A549 (cell line): ENCODE measurements around the gene IRAK1. TPM values are rescaled to one million over a fixed set of nuclear protein-coding genes. Genes with fewer than 3 reads are reported as not detected.

ENCODE experiments used
- ATAC-seq, 2 experiments: fragments of 200-7000 bp in 1 of 2; fragments of >200 bp in 1 of 2; cut with Nextera tagmentation in 1 of 2; cut with Tn5 transposase in 1 of 2; 3 replicates each; pipeline versions ENCODE4 v1.8.0 to v1.9.1; 2018 to 2020; ENCODE audit warnings: mild to moderate bottlenecking in 1 of 2, moderate library complexity in 1 of 2
- CTCF ChIA-PET: fragments of 300-600 bp; sonication (Branson Sonifier 250); formaldehyde crosslinking; extraction: SDS; loops from one replicate; lab custom pipeline; 2021; ENCODE audit warnings: antibody characterized with exemption, inconsistent platforms; lab: Yijun Ruan, JAX
- POLR2A ChIA-PET: fragments of 350-600 bp; formaldehyde crosslinking; extraction: SDS; loops from one replicate; lab custom pipeline; 2021; ENCODE audit warnings: antibody characterized with exemption, inconsistent platforms; lab: Yijun Ruan, JAX
- DNase-seq, 2 experiments: peaks; one replicate each; pipeline versions ENCODE4 v3.0.0 to v3.0.0-alpha.2; 2011 to 2016; ENCODE audit warnings: low read depth in 1 of 2, low spot score in 1 of 2
- FAIRE-seq: peaks from 2 replicates; lab custom pipeline; 2011; peaks lifted over from hg19 to GRCh38; lab: Jason Lieb, UNC
- H3K27ac ChIP-seq, 2 experiments: fragments of >200 bp; sonication (Bioruptor Twin); formaldehyde crosslinking; 3 replicates each; pipeline ENCODE4 v1.5.1; 2016 to 2017
- H3K4me1 ChIP-seq: fragments of >200 bp; sonication (Bioruptor Twin); formaldehyde crosslinking; 3 replicates; pipeline ENCODE4 v1.6.1; 2016
- H3K4me2 ChIP-seq: fragments of >200 bp; sonication (Bioruptor Twin); formaldehyde crosslinking; 3 replicates; pipeline ENCODE4 v1.6.1; 2016
- H3K4me3 ChIP-seq: fragments of >200 bp; sonication (Bioruptor Twin); formaldehyde crosslinking; 3 replicates; pipeline ENCODE4 v1.5.1; 2016
- H3K9me3 ChIP-seq: fragments of >200 bp; sonication (Bioruptor Twin); formaldehyde crosslinking; 3 replicates; pipeline ENCODE4 v1.6.1; 2016
- CBX2 ChIP-seq: fragments of 200-600 bp; sonication (generic); IDR thresholded peaks from 2 replicates; pipeline ENCODE4 v1.6.1; 2016; ENCODE audit warnings: low read depth, mild to moderate bottlenecking, borderline replicate concordance
- CBX8 ChIP-seq: fragments of 200-600 bp; sonication (generic); IDR thresholded peaks from 2 replicates; pipeline ENCODE4 v1.6.1; 2016
- CHD4 ChIP-seq: fragments of 200-600 bp; sonication (generic); IDR thresholded peaks from 2 replicates; pipeline ENCODE4 v1.6.1; 2016; ENCODE audit warnings: antibody characterized with exemption, mild to moderate bottlenecking, borderline replicate concordance
- E2F6 ChIP-seq: IDR thresholded peaks from 2 replicates; pipeline ENCODE4 v1.6.1; 2012; ENCODE audit warnings: low read depth, borderline replicate concordance
- EHF ChIP-seq: fragments of 250-450 bp; sonication (Bioruptor Pico); IDR thresholded peaks from 2 replicates; pipeline ENCODE4 v1.5.0; 2020; ENCODE audit warnings: mild to moderate bottlenecking
- ELK1 ChIP-seq: fragments of 150-350 bp; IDR thresholded peaks from 2 replicates; pipeline ENCODE4 v1.6.1; 2014; ENCODE audit warnings: low read depth, mild to moderate bottlenecking, low read length
- ESRRA ChIP-seq: fragments of 150-350 bp; IDR thresholded peaks from 2 replicates; pipeline ENCODE4 v1.6.1; 2014; ENCODE audit warnings: mild to moderate bottlenecking, low read length, borderline replicate concordance
- GATA3 ChIP-seq: IDR thresholded peaks from 2 replicates; pipeline ENCODE4 v1.6.1; 2012; ENCODE audit warnings: borderline replicate concordance
- HES2 ChIP-seq: fragments of >200 bp; sonication (Bioruptor Twin); formaldehyde crosslinking; IDR thresholded peaks from 2 replicates; pipeline ENCODE4 v1.6.1; 2016
- HOXA7 ChIP-seq: fragments of 250-450 bp; sonication (Bioruptor Pico); IDR thresholded peaks from 2 replicates; pipeline ENCODE4 v1.5.0; 2020; ENCODE audit warnings: mild to moderate bottlenecking, moderate library complexity
- HOXB5 ChIP-seq: fragments of 250-450 bp; sonication (Bioruptor Pico); IDR thresholded peaks from 2 replicates; pipeline ENCODE4 v1.5.0; 2020; ENCODE audit warnings: mild to moderate bottlenecking, moderate library complexity
- JUN ChIP-seq, 2 experiments: fragments of >200 bp; sonication (Bioruptor Twin); formaldehyde crosslinking; IDR thresholded peaks; 2 replicates in 1 of 2; 3 replicates in 1 of 2; pipeline ENCODE4 v1.6.1; 2016 to 2017
- KDM1A ChIP-seq: fragments of 200-600 bp; sonication (generic); IDR thresholded peaks from 2 replicates; pipeline ENCODE4 v1.6.1; 2016; ENCODE audit warnings: low read depth, mild to moderate bottlenecking
- MAZ ChIP-seq: fragments of 150-350 bp; IDR thresholded peaks from 2 replicates; pipeline ENCODE4 v1.6.1; 2014; ENCODE audit warnings: antibody characterized with exemption, low read depth, low read length, borderline replicate concordance
- PBX3 ChIP-seq: IDR thresholded peaks from 2 replicates; pipeline ENCODE4 v1.6.1; 2012
- RFX5 ChIP-seq: fragments of 450-650 bp; IDR thresholded peaks from 2 replicates; pipeline ENCODE4 v1.7.1; 2014; ENCODE audit warnings: antibody characterized with exemption, mild to moderate bottlenecking, moderate library complexity
- RNF2 ChIP-seq: fragments of 200-600 bp; sonication (generic); IDR thresholded peaks from 2 replicates; pipeline ENCODE4 v1.6.1; 2016; ENCODE audit warnings: low read depth, mild to moderate bottlenecking, antibody characterized with exemption, moderate library complexity, borderline replicate concordance
- TFCP2L1 ChIP-seq: fragments of 250-450 bp; sonication (Bioruptor Pico); IDR thresholded peaks from 2 replicates; pipeline ENCODE4 v1.5.0; 2021; ENCODE audit warnings: mild to moderate bottlenecking
- ZC3H11A ChIP-seq: fragments of 450-650 bp; IDR thresholded peaks from 2 replicates; pipeline ENCODE4 v1.6.1; 2014; ENCODE audit warnings: antibody characterized with exemption, mild to moderate bottlenecking
- ZFP36 ChIP-seq: fragments of 450-650 bp; IDR thresholded peaks from 2 replicates; pipeline ENCODE4 v1.6.1; 2014; ENCODE audit warnings: borderline replicate concordance; ENCODE audit not compliant: partially characterized antibody
- ZNF302 ChIP-seq: fragments of 250-450 bp; sonication (Bioruptor Pico); IDR thresholded peaks from 2 replicates; pipeline ENCODE4 v1.9.0; 2021; ENCODE audit warnings: inconsistent platforms, mild to moderate bottlenecking, moderate library complexity
- ZSCAN20 ChIP-seq: fragments of 250-450 bp; sonication (Bioruptor Pico); IDR thresholded peaks from 2 replicates; pipeline ENCODE4 v1.8.0; 2022; ENCODE audit warnings: mild to moderate bottlenecking, moderate library complexity
- WGBS: methylation state at CpG from one replicate; pipeline ENCODE4 v1.1.6; 2017; ENCODE audit errors: missing lambda C conversion rate; 5-methylcytosine and 5-hydroxymethylcytosine counted together
- polyA plus RNA-seq, 4 experiments: library from polyadenylated mRNA; depleted of rRNA in 3 of 4; stranded (reverse); fragments of >200 nt; fragmentation: RNase III in 1 of 4; extraction: RNeasy Plus Mini Kit Qiagen cat#74134 plus additional on column Dnase treatment in 1 of 4; gene quantifications; 2 replicates in 3 of 4; 3 replicates in 1 of 4; pipeline ENCODE4 v1.2.3, GENCODE V29; 2011 to 2017

IRAK1 gene
- polyA plus RNA-seq, 2 of the 4 experiments (the other 2 are of a cell fraction): 73.1 to 177 TPM

GRCh38 chrX:154050113-154050495 is 30.4 kb upstream of the IRAK1 start:
- FAIRE-seq (no peak), DNase-seq (no peak), ATAC-seq (no peak)
- WGBS: 77% methylated on average over 7 of the region's 7 CpGs
- H3K27ac ChIP-seq: peak overlapping the region in 1 of 2 experiments; percentile 3; a peak in 1 of 6 replicates
- H3K4me2 ChIP-seq: no peak overlapping the region
- ChIA-PET POLR2A (no interaction called here), CTCF (interaction anchor here (0.8 to 2.4 kb wide), 5 partner anchors 11 to 43 kb away, joined by 3 to 13 read pairs (median 4); partner anchors contain the start of gene IRAK1)
- no peak for TF ChIP-seq ZSCAN20 (CRISPR knock-in tag)
- H3K9me3 ChIP-seq: no peaks in the 10 kb centered on the region
- no peak overlapping the region for H3K4me3 ChIP-seq
- peaks cover 49% of the 10 kb centered on the region for H3K4me1 ChIP-seq

GRCh38 chrX:154049209-154050112 is 29.8 kb upstream of the IRAK1 start:
- CTCF ChIA-PET: interaction anchor here (0.8 to 2.4 kb wide), 6 partner anchors 10 to 87 kb away, joined by 3 to 11 read pairs (median 4); no protein-coding TSS in a partner anchor
- POLR2A ChIA-PET: no interaction called here
- no peak overlapping the region for H3K4me3 ChIP-seq
- FAIRE-seq (no peak), DNase-seq (no peak), ATAC-seq (no peak)
- no peaks in the 10 kb centered on the region for H3K9me3 ChIP-seq
- H3K4me1 ChIP-seq: peaks cover 55% of the 10 kb centered on the region
- WGBS: 92% methylated on average over 10 of the region's 13 CpGs
- peak overlapping the region in 1 of 2 experiments; percentile 44; a peak in 3 of 6 replicates for H3K27ac ChIP-seq
- TF ChIP-seq ZFP36 (no peak), CBX8 (no peak), ELK1 (no peak), E2F6 (no peak), ESRRA (no peak), RFX5 (no peak), CBX2 (no peak), JUN (IDR thresholded peaks at IDR 0.05) (no peak), HOXB5 (CRISPR knock-in tag) (no peak), HES2 (no peak), MAZ (no peak), ZC3H11A (no peak), EHF (no peak), KDM1A (no peak)
- H3K4me2 ChIP-seq: no peak overlapping the region

GRCh38 chrX:154048398-154048797 is 28.7 kb upstream of the IRAK1 start:
- ChIA-PET POLR2A (no interaction called here), CTCF (interaction anchor here (1.4 to 2.4 kb wide), 2 partner anchors 35 to 88 kb away, joined by 5 to 11 read pairs; no protein-coding TSS in a partner anchor)
- TF ChIP-seq ZC3H11A (no peak), TFCP2L1 (CRISPR knock-in tag) (no peak), HOXA7 (no peak), PBX3 (no peak), ZNF302 (CRISPR knock-in tag) (no peak), CHD4 (no peak), MAZ (no peak), GATA3 (no peak), RNF2 (no peak)
- ATAC-seq: no peak
- no peak overlapping the region for H3K4me3 ChIP-seq
- no peak for DNase-seq
- 91% methylated on average over 8 of the region's 11 CpGs for WGBS
- peaks cover 66% of the 10 kb centered on the region for H3K4me1 ChIP-seq
- no peaks in the 10 kb centered on the region for H3K9me3 ChIP-seq
- peak overlapping the region; percentile 76 to 85; a peak in 3 of 6 replicates for H3K27ac ChIP-seq
- peak; percentile 92 for FAIRE-seq
- no peak overlapping the region; the same call in 2 of the 3 replicates for H3K4me2 ChIP-seq
